NCI-H748 (cell line): ENCODE data around the gene HSP90AB1.

ENCODE experiments used
- DNase-seq: peaks from one replicate; lab custom pipeline; 2025; ENCODE audit not compliant: unreplicated experiment; lab: John Stamatoyannopoulos, UW

Gene HSP90AB1

DNA sequence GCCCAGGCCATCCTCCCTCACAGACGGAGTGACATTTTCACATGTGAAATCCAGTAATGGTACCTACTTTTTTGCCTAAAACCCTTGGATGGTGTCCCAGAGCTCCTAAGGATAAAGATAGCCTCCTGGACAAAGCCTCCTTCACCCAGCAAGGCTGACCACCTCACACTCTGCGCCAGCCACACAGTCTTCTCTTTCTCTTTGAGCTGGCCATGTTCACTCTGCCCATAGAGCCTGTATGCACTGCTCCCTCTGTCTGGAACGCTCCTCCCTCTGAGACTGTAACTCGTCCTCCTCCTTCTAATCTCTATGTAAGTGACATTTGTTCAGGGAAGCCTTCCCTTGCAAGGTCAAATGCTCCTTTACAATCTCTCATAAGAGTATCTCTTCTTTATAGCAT lies 38.0 kb downstream of the HSP90AB1 start:
- DNase-seq: no peak

DNA sequence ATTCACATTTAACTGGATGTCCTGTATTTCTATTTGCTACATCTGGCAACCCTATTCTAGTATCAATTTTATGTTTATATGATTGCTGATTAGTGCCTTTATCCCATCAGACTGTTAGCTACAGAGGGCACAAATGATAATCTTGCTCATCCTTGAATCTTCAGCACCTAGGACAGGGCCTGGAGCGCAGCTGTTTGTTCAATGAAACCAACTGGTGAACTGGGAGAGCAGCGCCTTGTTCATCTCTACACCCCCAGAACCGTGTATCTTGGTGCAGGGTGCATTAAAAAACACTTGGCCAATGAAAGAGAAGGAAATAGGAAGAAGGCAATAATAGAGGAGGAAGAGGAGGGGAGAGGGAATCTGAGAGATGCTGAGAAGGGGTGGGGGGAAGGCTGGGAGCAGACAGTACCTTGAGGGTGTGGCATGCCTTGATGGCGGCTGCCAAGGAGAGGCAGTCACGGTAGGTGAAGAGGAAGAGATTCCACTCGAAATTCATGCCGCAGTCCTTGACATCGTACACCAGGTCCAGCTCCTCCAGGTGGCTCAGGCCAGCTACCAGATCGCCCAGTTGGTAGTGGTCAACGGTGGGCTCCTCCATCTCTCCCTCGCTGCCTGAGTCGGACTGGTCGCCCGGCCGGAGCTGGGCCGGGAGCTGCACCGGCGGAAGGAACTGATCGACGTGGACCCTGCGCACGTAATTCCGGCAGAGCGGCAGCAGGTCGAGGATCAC lies 38.8 kb downstream of the HSP90AB1 start:
- DNase-seq: no peak

DNA sequence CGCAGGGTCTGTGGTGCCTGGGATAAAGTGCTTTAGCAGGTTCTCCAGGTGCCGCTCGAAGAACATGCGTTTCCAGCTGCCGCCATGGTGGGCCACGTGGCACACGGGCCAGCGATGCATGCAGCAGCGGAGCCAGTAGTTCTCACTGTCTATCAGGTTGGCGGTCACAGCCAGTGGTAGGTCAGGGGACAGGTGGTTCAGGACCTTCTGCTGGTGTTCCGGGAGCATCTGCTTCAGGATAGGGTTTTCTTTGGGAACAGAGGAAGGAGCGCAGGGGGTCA lies 39.3 kb downstream of the HSP90AB1 start:
- DNase-seq: no peak

DNA sequence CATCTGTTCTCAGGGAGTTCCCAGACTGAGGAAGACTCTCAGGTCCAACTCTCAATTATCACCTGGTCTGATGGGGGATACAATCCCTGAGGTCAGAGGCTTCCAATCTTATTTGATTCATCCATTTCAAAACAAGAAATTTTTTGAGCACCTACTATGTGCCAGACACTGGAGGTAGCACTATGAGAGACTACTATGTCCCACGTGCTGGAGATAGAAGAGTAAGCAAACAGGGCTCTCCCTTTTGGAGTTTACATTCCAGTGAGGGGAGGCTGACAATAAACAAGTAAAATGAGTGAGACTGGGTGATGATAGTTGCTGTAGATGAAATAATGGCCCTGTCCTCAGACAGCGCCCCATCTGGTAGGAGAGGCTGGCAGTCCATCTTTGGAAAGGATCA lies 39.8 kb downstream of the HSP90AB1 start:
- DNase-seq: no peak

DNA sequence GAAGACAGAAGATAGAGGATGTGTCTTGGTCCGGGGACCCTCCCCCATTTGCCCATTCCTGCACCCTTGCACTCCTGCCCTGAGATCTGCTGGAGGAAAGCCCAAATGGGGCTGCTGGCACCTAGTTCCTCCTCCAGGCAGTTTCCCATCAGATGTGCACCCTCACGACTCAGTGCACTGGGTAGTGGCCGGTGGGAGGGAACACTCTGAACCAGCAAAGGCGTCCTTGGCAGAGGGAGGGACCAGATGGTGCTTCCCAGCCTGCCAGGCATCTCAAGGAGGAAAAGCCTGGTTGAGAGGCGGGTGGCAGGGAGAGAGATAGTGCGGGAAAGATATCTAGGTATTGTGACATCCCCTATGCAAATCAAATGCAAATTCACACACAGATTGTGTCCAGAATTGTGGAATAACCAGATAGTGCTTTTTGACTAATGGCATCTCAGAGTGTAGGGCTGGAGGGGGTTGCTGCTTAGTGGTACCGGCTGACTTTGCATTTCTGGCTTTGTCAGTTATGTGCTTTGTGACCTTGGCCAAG lies 42.9 kb downstream of the HSP90AB1 start:
- no peak for DNase-seq

DNA sequence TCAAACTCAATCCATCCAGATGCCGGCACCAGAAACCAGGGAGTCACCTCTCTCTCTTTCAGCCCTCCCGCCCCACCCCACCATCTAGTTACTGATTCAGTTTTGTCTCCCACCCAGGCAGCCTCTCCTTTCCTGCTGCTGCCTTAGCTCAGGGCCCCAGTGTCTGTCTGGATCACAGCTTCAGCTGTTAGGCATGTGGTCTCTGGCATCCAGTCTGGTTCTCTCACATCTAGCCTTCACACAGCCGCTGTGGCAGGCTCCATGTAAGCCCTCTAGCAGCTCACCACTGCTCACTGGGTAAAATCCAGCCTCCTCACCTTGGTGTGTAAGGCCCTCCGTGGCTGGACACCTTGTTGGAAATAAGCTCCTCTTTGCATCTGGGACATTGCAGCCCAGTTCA lies 44.9 kb downstream of the HSP90AB1 start:
- no peak for DNase-seq

DNA sequence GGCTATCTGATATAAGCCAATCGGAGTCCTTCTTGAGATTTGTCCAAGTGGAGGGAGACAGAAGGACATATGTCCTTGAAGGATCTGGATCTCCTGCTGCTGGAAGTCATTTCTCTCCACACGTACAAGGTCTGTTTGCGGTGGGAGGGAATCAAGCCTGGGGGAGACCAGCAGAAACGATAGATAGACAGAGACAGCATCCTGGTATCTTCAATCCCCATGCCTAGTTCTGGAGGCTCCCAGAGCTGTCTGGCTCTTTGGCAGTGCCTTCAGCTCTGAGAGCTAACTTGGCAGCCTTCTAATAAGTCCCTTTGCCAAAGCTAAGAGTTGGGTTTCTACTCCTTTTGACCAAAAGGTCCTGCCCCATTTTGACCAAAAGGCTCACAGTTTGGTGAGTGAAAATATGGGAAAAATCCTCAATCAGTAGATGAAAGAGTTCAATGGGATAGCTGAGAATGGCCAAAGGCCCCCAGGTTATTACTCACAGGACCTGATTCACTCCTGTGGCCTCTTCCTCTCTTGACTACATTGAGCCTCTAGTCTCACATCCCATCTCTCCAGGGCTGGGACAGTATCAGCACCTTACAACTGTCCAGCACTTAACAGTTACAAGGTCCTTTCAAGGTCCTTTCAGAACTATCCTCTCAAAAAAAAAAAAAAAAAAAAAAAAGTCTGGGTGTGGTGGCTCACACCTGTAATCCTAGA lies 45.9 kb downstream of the HSP90AB1 start:
- no peak for DNase-seq

DNA sequence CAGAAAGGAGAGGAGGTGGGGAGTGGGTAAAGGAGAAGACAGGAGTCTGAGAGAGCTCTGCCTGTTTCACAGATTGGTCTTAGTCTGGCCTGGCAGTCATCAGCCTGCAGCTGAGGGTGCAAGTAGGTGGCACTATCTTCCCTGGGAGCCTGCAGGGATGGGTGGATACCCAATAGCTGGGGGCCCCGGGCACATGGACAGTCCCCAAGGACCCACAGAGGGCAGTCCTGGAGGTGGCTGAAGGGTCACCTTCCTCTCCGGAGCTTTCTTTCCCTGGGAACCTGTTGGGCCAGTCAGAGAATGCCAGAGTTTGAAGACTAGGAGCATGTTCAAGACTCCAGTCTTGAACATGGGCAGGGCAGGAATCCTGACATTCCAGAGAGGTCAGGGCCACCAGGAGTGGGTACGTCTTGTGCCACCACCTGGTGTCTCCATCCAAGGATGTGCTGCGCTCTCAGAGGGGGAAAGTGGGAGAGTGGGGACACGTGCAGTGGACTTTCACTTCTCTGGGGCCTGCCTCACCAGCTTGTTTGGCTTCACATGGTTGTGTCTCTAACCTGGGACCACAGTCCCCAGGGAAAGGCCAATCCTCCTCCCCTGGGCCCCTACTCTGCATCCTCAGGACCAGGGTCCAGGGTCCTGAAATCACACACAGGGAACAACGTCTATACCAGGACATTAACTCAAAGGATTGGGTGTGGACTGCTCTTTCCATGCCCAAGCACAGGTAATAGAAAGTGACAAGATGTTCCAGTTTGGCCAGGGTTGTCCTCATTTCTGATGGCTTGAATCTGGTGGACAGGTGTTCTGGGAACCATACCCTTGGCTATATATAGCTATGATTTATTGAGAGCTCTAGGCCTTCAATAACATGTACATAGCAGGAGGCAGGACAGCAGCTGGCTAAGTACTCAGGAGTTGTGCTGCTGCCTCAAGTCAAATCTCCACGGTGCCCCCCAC lies 48.2 kb downstream of the HSP90AB1 start:
- DNase-seq: no peak

DNA sequence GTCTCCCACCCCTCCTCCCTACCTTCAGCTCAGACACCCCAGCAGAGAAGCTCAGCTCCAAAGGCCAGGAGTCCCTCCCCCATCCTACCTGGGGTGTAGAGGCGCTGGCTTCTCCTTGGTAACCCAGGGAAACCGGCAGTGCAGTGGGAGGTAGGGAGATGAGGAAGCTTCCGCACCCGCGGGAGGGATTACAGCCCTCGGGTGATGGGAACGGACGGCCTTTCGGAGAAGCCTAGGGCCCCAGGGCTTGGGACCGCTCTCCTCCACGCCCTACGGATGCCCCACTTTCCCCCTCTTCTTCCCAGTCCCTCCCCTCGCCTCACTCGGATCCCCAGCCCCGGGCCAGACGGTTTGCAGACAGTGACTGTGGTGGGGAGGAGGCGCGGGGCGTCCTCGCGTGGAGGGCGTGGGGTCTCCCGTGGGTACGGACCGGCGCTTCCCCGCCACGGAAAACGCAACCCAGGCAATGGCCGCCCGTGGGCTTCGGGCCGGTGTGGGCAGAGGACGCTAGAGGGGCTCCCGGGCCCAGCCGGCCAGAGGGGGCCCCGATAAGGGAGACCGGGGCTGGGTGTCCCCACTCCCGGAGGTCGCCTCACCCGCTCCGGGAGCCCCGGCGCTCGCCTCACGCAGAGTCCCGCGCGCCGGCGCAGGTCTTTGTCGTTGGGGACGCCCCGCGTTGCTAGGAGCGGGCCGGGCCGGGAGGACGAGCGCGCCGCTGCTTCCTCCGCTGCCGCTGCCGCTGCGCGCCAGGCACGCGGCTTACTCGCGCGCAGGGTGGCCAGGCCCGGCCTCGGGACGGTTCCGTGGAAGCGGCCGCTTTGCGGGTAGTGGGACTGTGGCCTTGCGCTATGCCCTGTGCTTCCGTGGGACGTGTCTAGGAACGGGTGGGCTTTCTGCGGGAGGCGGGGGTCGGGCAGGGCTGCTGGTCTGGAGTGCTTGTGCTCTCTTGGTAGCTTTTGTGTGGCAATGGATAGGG lies 50.5 kb downstream of the HSP90AB1 start:
- DNase-seq: peak; percentile 80

DNA sequence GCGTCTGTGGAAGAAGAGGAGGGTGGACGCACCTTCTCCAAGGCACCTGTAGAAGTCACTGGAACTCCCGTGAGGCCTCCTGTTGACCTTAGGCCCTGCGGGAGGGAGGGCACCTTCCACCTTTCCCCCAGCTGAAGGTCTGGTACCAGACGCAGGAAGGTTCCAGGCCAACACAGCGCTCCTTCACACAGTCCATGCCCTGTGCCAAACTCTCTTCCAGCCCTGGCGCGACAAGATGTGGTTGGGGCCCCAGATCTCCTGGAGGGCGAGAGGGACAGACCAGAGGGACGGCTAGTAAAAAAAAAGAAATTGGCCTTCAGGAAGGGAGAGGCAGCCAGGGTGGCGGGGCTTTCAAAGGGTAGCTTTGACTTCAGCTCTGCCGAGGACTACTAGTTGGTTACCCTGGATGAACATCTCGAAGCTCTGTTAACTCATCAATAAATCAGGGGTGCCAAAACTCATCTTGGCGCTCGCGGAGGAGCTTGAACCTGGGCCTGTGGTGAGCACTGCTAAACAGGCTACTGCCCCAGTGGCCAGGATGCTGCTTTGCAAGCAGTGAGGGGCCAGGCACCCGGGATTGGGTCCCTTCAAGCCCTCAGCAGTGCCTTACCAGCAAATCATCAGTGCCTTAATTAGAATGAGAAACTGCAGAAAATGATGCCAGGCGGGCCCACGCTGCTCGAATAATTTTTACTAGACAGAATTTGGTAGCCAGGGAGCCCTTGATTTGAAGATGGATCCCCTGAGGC lies 51.3 kb downstream of the HSP90AB1 start:
- peak; percentile 29 for DNase-seq

DNA sequence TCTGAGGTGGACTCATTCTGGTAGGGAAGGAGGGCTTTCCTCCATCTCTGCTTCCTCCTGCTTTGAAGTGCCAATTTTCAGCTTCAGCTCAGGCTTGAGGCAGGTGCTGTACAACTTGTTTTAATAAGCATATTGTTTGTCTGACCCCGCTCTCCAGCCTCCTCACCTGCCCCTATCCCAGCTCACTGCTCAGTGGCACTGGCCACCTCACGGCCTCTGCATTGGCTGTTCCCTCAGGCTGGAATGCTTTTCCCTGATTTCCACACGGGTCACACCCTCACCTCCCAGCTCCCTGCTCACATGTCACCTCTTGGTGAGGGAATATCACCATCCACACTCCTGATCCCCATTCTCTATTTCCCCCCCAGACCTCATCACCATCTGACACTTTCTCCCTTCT lies 52.0 kb downstream of the HSP90AB1 start:
- no peak for DNase-seq

DNA sequence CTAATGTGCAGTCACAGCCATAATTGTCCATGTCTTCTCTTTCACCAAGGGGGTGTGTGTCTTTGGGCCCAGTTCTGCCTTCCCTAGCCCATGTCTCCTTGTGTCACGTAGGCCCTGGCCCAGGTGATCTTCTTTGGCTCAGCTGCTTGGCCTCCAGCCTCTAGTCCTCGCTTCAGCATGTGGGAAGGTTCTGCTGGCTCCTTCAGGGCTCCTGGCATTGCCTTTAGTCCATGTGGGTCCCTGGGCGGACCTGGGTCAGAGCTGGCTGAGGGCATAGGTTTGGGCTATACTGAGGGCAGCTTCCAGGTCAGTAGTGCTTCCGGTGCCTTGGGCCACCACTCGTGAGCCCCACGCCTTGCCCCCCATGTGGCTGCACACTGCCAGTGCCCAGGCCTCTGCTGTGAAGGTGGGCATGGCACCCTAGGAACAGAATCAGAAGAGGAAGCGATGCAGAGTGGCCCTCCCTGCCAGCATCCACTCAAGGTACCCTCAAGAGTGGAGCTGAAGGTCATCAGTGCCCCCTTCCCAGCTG lies 53.5 kb downstream of the HSP90AB1 start:
- DNase-seq: no peak

DNA sequence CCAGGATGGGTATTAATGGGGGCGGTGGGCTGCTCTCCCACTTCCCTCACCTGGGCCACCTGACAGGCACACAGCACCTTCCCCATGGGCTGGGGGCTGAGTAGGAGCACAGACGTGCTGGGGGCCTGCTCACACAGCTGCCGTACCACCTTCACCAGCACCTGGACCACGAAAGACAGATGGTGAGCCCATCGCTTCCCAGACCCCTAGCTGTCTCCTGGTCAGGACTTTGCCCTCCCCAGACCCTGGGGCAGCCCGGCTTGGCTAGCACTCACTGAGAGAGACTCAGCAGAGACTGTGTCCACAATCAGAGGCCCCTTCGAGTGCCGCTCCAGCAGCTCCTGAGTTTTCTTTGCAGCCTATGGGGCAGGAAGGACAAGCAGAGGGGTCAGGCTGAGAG lies 54.2 kb downstream of the HSP90AB1 start:
- DNase-seq: no peak

DNA sequence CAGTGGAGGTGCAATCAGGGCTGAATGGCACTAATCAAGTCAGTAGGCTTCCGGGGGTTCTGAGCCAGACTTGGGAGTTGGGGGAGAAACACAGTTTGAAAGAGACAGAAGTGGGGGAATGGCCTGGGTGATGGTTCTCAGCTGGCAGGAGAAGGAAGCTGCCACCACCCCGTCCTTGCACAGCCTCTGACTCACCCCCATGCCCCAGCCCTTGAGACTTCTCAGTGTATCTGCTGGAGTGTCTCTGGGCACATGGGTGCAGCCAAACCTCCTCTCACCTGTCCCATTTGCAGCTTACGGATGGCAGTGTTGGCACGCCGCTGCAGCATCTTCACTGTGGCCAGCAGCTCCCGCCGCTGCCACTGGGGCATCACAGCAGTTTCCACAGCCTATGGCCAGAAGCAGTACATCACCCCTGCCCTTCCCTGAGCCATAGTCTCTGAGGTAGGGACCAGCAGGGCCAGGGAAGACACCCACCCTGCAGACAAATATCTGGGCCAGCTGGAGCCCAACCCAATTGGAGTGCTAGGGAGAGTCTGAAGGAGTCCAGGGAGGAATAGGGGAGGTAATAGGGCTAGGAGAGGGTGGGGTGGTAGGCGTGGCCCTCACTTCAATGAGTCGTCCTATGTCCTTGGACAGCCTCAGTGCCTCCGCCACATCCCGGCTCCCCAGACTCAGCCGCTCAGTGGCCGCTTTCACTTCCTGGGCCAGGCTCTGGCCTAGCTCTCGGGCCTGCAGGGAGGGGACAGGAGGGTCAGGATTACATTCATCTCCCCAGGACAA lies 55.1 kb downstream of the HSP90AB1 start:
- no peak for DNase-seq

DNA sequence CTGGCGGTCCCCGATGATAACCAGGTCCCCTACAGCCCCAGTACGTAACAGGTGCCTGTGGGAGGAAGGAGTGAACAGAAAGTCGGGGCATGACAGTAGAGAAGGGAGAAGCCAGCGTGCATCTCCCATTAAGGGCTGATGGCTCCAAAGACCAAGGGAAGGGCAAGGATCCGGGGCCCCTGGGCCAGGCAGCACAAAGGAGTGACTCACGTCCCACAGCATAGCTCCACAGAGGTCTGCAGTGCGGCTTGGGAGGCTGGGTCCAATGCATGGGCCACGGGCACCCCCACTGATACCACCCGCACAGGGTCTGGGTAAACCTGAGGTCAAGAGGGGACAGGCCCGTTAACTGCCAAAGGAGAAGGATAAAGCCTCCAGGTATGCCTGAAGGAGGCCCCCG lies 56.0 kb downstream of the HSP90AB1 start:
- no peak for DNase-seq
